Measurements from ENCODE around the gene TMEM30B. TPM values are rescaled to one million over a fixed set of nuclear protein-coding genes. Genes with fewer than 3 reads are reported as not detected.

The TMEM30B gene
- total RNA-seq, 1 donor from 2014 or later: 10.5 TPM

DNA sequence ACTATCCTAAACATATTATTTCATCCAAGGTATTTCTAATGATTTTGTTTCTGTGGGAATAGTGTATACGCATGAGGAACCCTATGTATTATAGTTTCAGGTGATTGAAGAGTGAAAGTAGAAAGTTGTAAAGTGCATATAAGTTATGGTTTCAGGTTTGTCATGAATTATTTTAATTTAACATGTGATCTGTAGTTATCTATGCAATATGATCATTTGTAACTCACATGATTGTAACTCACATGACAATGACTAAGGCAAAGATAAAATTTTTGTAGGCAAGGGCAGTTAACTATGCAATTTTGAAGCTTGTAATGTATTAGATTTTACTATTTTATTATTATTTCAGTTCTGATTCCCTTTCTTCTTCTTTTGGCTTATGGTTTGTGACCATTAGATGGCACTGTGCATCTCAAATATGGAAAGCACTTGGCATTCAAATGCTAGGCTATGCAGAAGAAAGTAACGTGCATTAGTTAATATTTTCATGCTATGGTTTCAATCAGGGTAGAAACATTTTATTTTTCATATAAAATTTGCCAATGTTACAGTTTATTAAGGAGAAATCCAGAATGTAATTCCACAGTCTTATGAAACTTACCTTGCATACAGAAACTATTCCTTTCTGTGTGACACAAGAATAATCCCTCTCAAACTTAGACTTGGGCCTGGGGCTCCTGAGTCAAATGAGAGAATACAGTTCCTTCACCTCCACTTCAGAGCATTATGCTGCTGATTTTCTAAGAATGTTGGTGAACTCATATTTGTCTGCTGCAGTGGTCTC lies 15.8 kb upstream of the TMEM30B start:
- TF ChIP-seq, protein P1, sequence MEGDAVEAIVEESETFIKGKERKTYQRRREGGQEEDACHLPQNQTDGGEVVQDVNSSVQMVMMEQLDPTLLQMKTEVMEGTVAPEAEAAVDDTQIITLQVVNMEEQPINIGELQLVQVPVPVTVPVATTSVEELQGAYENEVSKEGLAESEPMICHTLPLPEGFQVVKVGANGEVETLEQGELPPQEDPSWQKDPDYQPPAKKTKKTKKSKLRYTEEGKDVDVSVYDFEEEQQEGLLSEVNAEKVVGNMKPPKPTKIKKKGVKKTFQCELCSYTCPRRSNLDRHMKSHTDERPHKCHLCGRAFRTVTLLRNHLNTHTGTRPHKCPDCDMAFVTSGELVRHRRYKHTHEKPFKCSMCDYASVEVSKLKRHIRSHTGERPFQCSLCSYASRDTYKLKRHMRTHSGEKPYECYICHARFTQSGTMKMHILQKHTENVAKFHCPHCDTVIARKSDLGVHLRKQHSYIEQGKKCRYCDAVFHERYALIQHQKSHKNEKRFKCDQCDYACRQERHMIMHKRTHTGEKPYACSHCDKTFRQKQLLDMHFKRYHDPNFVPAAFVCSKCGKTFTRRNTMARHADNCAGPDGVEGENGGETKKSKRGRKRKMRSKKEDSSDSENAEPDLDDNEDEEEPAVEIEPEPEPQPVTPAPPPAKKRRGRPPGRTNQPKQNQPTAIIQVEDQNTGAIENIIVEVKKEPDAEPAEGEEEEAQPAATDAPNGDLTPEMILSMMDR (IDR thresholded peaks at IDR 0.05; ENCODE audit: insufficient read depth, low read length, severe bottlenecking): peak; percentile 45
- H3K36me3 ChIP-seq (ENCODE audit: control insufficient read depth, insufficient read depth, low read length): no peaks in the 10 kb centered on the region
- H3K27me3 ChIP-seq (ENCODE audit: control insufficient read depth, insufficient read depth, low read length): no peaks in the 10 kb centered on the region
- DNase-seq (ENCODE audit: low read depth): peak; percentile 57
- FAIRE-seq: no peak
- no peak overlapping the region for H3K4me3 ChIP-seq (ENCODE audit: low read depth, low read length)

- Histone ChIP-seq H3K27me3 (ENCODE audit: control insufficient read depth, insufficient read depth, low read length) (no peaks in the 10 kb centered on the region), H3K4me3 (ENCODE audit: low read depth, low read length) (no peak overlapping the region), H3K36me3 (ENCODE audit: control insufficient read depth, insufficient read depth, low read length) (no peaks in the 10 kb centered on the region)
- TF ChIP-seq, protein P1 (IDR thresholded peaks at IDR 0.05; ENCODE audit: insufficient read depth, low read length, severe bottlenecking): no peak
- FAIRE-seq: no peak
- no peak for DNase-seq (ENCODE audit: low read depth)
Observed at GRCh38 chr14:61296151-61296550, 15.0 kb upstream of the TMEM30B start.

GRCh38 chr14:61290701-61291100 lies 9.6 kb upstream of the TMEM30B start:
- Histone ChIP-seq H3K4me3 (ENCODE audit: low read depth, low read length) (no peak overlapping the region), H3K27me3 (ENCODE audit: control insufficient read depth, insufficient read depth, low read length) (no peaks in the 10 kb centered on the region), H3K36me3 (ENCODE audit: control insufficient read depth, insufficient read depth, low read length) (no peaks in the 10 kb centered on the region)
- FAIRE-seq (no peak), DNase-seq (ENCODE audit: low read depth) (no peak)
- TF ChIP-seq, protein P1 (IDR thresholded peaks at IDR 0.05; ENCODE audit: insufficient read depth, low read length, severe bottlenecking): no peak

DNA sequence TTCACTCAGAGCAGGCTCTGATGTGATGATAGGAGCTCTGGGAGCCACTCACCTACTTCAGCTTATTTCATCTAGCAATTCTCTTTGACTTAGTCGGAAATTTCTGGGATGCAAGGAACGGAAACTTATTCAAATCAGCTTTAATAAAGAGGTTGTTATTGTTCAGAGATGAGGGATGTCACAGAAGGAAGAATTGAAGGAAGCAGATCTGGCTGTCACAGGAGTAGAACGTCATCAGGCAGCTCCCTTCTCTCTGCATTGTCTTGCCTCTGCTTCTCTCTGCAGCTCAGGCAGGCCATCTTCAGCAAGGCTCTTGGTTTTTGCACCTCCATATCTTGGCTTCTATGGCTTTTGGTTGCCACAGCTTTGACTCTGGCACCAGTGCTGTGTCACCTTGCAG lies 7.6 kb upstream of the TMEM30B start:
- Histone ChIP-seq H3K36me3 (ENCODE audit: control insufficient read depth, insufficient read depth, low read length) (no peaks in the 10 kb centered on the region), H3K27me3 (ENCODE audit: control insufficient read depth, insufficient read depth, low read length) (no peaks in the 10 kb centered on the region), H3K4me3 (ENCODE audit: low read depth, low read length) (no peak overlapping the region)
- TF ChIP-seq, protein P1 (IDR thresholded peaks at IDR 0.05; ENCODE audit: insufficient read depth, low read length, severe bottlenecking): no peak
- FAIRE-seq (no peak), DNase-seq (ENCODE audit: low read depth) (no peak)

- Histone ChIP-seq H3K4me3 (ENCODE audit: low read depth, low read length) (no peak overlapping the region), H3K36me3 (ENCODE audit: control insufficient read depth, insufficient read depth, low read length) (no peaks in the 10 kb centered on the region), H3K27me3 (ENCODE audit: control insufficient read depth, insufficient read depth, low read length) (no peaks in the 10 kb centered on the region)
- no peak for DNase-seq (ENCODE audit: low read depth)
- TF ChIP-seq, protein P1 (IDR thresholded peaks at IDR 0.05; ENCODE audit: insufficient read depth, low read length, severe bottlenecking): no peak
- FAIRE-seq: no peak
Observed at GRCh38 chr14:61288228-61288627, 7.1 kb upstream of the TMEM30B start.

GRCh38 chr14:61287196-61287595 lies 6.1 kb upstream of the TMEM30B start:
- TF ChIP-seq, protein P1 (IDR thresholded peaks at IDR 0.05; ENCODE audit: insufficient read depth, low read length, severe bottlenecking): no peak
- Histone ChIP-seq H3K27me3 (ENCODE audit: control insufficient read depth, insufficient read depth, low read length) (no peaks in the 10 kb centered on the region), H3K36me3 (ENCODE audit: control insufficient read depth, insufficient read depth, low read length) (no peaks in the 10 kb centered on the region), H3K4me3 (ENCODE audit: low read depth, low read length) (no peak overlapping the region)
- DNase-seq (ENCODE audit: low read depth) (peak; percentile 18), FAIRE-seq (no peak)
